Activated T-cell treated with anti-CD3 and anti-CD28 coated beads, Interleukin-2, amount 50 U/mL, for 1 hour (primary cell): Measurements from ENCODE around the gene COL11A2.

Source experiments
- DNase-seq: peaks from one replicate; pipeline ENCODE4 v3.0.0-alpha.2; 2020

The COL11A2 gene

GRCh38 chr6:33206027-33206863 lies 14.0 kb upstream of the COL11A2 start:
- no peak for DNase-seq

- no peak for DNase-seq
These were observed 13.1 kb upstream of the COL11A2 start for GRCh38 chr6:33205191-33206026.

GRCh38 chr6:33204415-33205190 lies 12.3 kb upstream of the COL11A2 start, which contains the start of gene HSD17B8:
TSS of gene HSD17B8 (plus strand) at chr6:33204655. CDS start at chr6:33204669, 14 bp downstream.
- DNase-seq = peak; percentile 91

- DNase-seq = no peak
These were observed 11.8 kb upstream of the COL11A2 start for GRCh38 chr6:33204165-33204414.

GRCh38 chr6:33203443-33204164 lies 11.3 kb upstream of the COL11A2 start:
- DNase-seq = no peak

- DNase-seq = no peak
These were observed 10.5 kb upstream of the COL11A2 start for GRCh38 chr6:33202799-33203198.

- DNase-seq = no peak
These were observed 9.7 kb upstream of the COL11A2 start for GRCh38 chr6:33201935-33202334.

- DNase-seq = no peak
These were observed 8.9 kb upstream of the COL11A2 start for GRCh38 chr6:33201147-33201545.

GRCh38 chr6:33200219-33201146 lies 8.2 kb upstream of the COL11A2 start, which contains the start of the genes RXRB and SLC39A7:
TSS of gene RXRB (minus strand) at chr6:33200665. CDS start at chr6:33200476, 189 bp downstream.
TSS of gene SLC39A7 (plus strand) at chr6:33200867. CDS start at chr6:33201246, 379 bp downstream.
- DNase-seq = peak; percentile 96

- no peak for DNase-seq
These were observed 7.5 kb upstream of the COL11A2 start for GRCh38 chr6:33199687-33200218.

GRCh38 chr6:33198853-33199436 lies 6.7 kb upstream of the COL11A2 start:
- no peak for DNase-seq

- DNase-seq = no peak
These were observed 6.0 kb upstream of the COL11A2 start for GRCh38 chr6:33198159-33198852.

GRCh38 chr6:33197431-33198048 lies 5.3 kb upstream of the COL11A2 start:
- peak; percentile 48 for DNase-seq

- DNase-seq = no peak
These were observed 3.3 kb upstream of the COL11A2 start for GRCh38 chr6:33195304-33196165.

GRCh38 chr6:33194431-33194979 lies 2.2 kb upstream of the COL11A2 start:
- no peak for DNase-seq

- no peak for DNase-seq
These were observed 1.4 kb upstream of the COL11A2 start for GRCh38 chr6:33193619-33194018.

GRCh38 chr6:33192671-33193602 lies 670 bp upstream of the COL11A2 start:
- peak; percentile 53 for DNase-seq
